ENCODE data around the gene CELA3A. TPM values are rescaled to one million over a fixed set of nuclear protein-coding genes. Genes with fewer than 3 reads are reported as not detected.

The CELA3A gene
- total RNA-seq, 2 experiments from 2014 or later = not detected

- intact Hi-C loops (cut with micrococcal nuclease; ENCODE audit: unreplicated experiment) = loop anchor here (1.0 kb wide), 2 partner anchors 11 to 26 kb away; no protein-coding TSS in a partner anchor
- H3K4me1 ChIP-seq (ENCODE audit: insufficient read depth, low read length, poor library complexity, severe bottlenecking) = peaks cover 39% of the 10 kb centered on the region
- H3K9me2 ChIP-seq (ENCODE audit: insufficient read depth, low read length) = no peaks in the 10 kb centered on the region
- no peaks in the 10 kb centered on the region for H3K9me3 ChIP-seq (ENCODE audit: low read length)
- H3K27ac ChIP-seq (ENCODE audit: low read depth, low read length, poor library complexity, severe bottlenecking) = no peak overlapping the region
- CTCF ChIA-PET (ENCODE audit: unreplicated experiment) = no interaction called here
- peak overlapping the region; percentile 89 for H2AFZ ChIP-seq (ENCODE audit: low read length)
- peak overlapping the region; percentile 69 for H3K4me2 ChIP-seq (ENCODE audit: low read length)
- POLR2A ChIA-PET = interaction anchor here (1.1 to 3.5 kb wide), 2 partner anchors 12 to 16 kb away, joined by 3 to 32 read pairs; no protein-coding TSS in a partner anchor
- peaks cover 22% of the 10 kb centered on the region for H3K36me3 ChIP-seq (ENCODE audit: insufficient read depth, low read length)
- no peak for TF ChIP-seq EZH2phosphoT487 (IDR thresholded peaks at IDR 0.05; ENCODE audit: borderline replicate concordance, low read depth, low read length)
- no peak for TF ChIP-seq CTCF (conservative IDR thresholded peaks at IDR 0.05; ENCODE audit: low read length)
- BruUV-seq (replicated peaks) = no TSS peak
- peak overlapping the region; percentile 90 for H3K4me3 ChIP-seq (ENCODE audit: low read depth, low read length, poor library complexity, severe bottlenecking)
- no peak for DNase-seq (ENCODE audit: low spot score)
- H4K20me1 ChIP-seq (ENCODE audit: insufficient read depth, low read length) = peaks cover 25% of the 10 kb centered on the region; the same call in 1 of the 2 replicates
- H3K79me2 ChIP-seq (ENCODE audit: insufficient read depth, low read depth, low read length) = peaks cover 38% of the 10 kb centered on the region
Measured at GRCh38 chr1:22051607-22052114, 50.2 kb downstream of the CELA3A start.

GRCh38 chr1:22052115-22053016, 50.9 kb downstream of the CELA3A start, which contains the start of gene CDC42:
CDC42 (plus strand) TSS chr1:22052709; CDS start chr1:22078479, 25,770 bp downstream.
- Histone ChIP-seq H3K4me1 (ENCODE audit: insufficient read depth, low read length, poor library complexity, severe bottlenecking) (peaks cover 42% of the 10 kb centered on the region), H3K4me3 (ENCODE audit: low read depth, low read length, poor library complexity, severe bottlenecking) (peak within 1 kb of the TSS; percentile 90), H3K27ac (ENCODE audit: low read depth, low read length, poor library complexity, severe bottlenecking) (peak within 1 kb of the TSS; percentile 70), H3K36me3 (ENCODE audit: insufficient read depth, low read length) (peaks cover 29% of the 10 kb centered on the region), H3K9me3 (ENCODE audit: low read length) (no peaks in the 10 kb centered on the region), H2AFZ (ENCODE audit: low read length) (peak within 1 kb of the TSS; percentile 89), H3K9me2 (ENCODE audit: insufficient read depth, low read length) (no peaks in the 10 kb centered on the region), H3K4me2 (ENCODE audit: low read length) (peak within 1 kb of the TSS; percentile 92), H3K79me2 (ENCODE audit: insufficient read depth, low read depth, low read length) (peaks cover 45% of the 10 kb centered on the region), H4K20me1 (ENCODE audit: insufficient read depth, low read length) (peaks cover 25% of the 10 kb centered on the region; the same call in 1 of the 2 replicates)
- intact Hi-C loops (cut with micrococcal nuclease; ENCODE audit: unreplicated experiment) = loop anchor here (1.0 kb wide), 2 partner anchors 12 to 27 kb away; no protein-coding TSS in a partner anchor
- BruUV-seq (replicated peaks) = no TSS peak
- ChIA-PET POLR2A (interaction anchor here (0.6 to 3.5 kb wide), 6 partner anchors 9 to 291 kb away, joined by 3 to 32 read pairs (median 8); no protein-coding TSS in a partner anchor), CTCF (ENCODE audit: unreplicated experiment) (interaction anchor here (0.5 to 1.1 kb wide), 2 partner anchors 12 to 109 kb away, joined by 3 to 4 read pairs; no protein-coding TSS in a partner anchor)
- peak; percentile 97 for DNase-seq (ENCODE audit: low spot score)
- TF ChIP-seq EZH2phosphoT487 (IDR thresholded peaks at IDR 0.05; ENCODE audit: borderline replicate concordance, low read depth, low read length) (no peak), CTCF (conservative IDR thresholded peaks at IDR 0.05; ENCODE audit: low read length) (no peak)
